GM19023 (cell line): ENCODE results near the gene EHMT1.
"Not testable (repeated sequence)": the region's sequence is repeated elsewhere in the genome, so short reads cannot be mapped to it uniquely, and the experiment has no call there.

Experiments
- ATAC-seq: cut with Tn5 transposase; IDR thresholded peaks from one replicate; pipeline ENCODE4 v1.9.1; 2021; ENCODE audit warnings: mild to moderate bottlenecking, moderate library complexity; ENCODE audit not compliant: unreplicated experiment

The EHMT1 gene

DNA sequence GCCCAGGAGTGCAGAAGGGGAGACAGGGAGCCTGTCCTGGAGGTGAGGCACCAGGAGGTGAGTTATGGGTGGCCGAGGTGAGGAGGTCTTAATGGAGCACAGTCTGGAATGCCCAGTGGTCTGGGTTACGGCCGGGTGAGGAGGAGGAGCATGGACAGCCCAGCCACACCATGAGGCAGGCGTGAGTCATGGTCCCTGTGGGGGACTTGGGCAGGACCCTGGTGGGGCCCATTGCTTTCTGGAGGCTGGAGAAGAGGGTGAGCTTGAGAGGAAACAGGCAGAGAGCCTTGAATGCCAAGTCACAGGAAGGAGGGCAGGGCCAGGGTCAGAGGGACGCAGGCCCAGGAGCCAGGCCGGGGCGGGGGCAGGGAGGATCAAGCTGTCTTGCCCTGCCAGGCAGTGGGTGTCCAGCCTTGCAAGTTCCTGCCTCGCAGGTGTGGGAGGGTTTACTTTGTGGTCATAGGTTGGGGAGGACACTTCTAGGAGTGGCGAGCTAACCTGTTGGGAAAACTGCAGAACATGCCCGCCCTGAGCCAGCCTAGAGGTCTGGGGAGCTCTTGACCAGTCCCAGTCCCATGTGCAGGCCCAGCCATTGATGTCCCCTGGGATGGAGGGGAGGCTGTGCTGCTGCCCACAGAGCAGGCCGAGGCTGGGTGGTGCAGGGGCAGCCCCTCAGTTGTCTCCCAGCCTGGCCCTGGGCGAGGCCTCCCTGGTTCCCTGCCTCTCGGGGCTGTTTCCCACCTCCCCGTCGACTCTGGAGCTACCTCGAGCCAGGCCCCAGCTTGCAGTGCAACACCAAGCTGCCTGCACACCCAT lies 261.6 kb downstream of the EHMT1 start:
- no peak for ATAC-seq

DNA sequence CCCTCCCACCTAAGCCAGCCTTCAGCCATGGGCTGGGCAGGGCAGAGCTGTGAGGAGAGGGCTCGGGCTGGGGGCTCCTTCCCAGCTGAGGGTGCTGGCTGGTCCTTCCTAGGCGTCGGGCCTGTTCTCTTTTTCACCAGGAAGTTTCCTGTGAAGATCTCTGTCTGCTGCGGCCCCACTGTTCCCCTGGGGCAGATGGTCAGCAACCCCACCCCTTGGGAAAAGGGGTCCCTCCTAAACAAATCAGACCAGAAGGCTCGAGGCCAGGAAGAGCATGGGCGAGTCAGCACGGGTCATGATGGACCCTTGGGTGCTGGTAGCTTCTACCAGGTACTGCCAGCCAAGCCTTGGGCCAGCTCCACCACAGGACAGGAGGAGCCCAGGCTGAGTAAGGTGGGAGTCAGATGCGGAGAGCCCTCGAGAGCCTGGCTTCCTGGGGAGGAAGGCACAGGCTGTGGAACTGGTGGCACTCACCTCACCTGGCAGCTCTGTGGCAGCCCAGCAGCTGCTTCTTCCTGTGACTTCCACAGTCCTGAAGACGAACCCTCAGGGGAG lies 262.2 kb downstream of the EHMT1 start:
- no peak for ATAC-seq

DNA sequence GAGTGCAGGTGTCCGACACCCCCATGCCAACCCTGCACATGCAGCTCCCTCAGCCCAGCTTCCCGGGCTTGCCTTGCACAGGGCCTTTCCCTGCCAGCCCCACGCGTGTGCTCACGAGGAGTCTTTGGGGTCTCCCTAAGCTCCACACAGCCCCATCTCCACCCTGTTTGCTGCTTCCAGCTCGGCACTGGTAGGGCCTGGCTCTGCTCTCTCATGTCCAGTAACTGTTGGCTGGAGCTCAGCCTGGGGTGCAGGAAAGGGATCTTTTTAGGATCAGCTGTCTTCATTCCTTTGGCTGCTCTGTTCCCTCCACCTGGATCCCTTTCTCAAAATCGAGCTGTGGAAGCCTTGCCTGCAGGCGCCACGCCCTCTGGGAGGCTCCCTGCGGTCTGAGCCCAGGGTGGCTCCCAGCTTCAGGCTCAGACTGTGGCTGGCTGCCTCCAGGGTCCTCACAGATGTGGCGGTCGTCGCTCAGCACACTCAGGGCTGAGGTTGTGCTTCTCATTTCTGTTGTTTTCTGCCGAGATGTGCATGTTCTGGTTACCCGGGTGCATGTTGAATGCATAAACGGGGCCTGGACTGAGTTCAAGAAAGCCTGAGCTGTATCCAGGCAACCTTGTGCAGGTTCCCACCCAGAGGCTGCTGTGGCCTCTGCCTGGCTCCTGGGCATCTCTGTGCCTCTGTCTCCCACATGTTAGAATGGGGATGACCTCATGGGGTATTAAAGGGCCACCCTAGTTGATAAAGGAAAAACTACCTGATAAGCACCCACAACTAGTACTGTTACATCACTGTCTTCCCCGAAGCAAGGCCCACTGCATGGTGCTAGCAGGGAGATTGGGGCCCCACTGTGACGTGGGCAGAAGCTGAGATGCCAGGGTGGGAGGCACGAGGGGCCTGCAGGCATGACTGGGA lies 263.0 kb downstream of the EHMT1 start:
- ATAC-seq: no peak

DNA sequence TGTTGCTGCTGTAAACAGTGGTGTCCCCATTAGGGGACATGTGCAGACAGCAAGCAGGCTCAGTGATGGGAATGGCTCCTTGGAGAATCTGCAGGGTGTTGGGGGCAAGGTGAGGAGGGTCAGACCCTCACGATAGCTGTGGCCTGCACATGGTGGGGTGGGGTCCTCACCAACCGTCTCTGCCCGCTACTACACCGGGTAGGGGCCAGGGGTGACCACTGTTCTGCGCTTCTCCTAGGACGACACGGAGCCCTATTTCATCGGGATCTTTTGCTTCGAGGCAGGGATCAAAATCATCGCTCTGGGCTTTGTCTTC lies 263.7 kb downstream of the EHMT1 start:
- ATAC-seq: no peak

DNA sequence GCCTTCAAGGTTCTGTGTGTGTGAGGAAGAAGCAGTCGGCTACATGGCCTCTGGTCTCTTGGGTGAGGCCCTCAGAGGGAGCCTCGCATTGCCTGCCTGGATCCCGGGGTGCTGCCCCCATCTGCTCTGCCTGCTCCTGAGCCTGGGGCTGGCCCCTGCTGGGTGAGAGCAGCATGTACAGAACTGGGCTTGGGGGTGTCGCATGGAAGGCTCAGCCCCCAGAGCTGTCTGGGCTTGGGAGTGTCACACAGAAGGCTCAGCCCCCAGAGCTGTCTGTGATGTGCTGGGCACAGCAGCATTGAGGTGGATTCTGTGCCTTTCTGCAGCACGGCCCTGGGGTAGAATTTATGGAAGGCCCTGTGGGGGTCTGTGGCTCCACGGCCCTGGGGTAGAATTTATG lies 265.2 kb downstream of the EHMT1 start:
- ATAC-seq: not testable (repeated sequence)

DNA sequence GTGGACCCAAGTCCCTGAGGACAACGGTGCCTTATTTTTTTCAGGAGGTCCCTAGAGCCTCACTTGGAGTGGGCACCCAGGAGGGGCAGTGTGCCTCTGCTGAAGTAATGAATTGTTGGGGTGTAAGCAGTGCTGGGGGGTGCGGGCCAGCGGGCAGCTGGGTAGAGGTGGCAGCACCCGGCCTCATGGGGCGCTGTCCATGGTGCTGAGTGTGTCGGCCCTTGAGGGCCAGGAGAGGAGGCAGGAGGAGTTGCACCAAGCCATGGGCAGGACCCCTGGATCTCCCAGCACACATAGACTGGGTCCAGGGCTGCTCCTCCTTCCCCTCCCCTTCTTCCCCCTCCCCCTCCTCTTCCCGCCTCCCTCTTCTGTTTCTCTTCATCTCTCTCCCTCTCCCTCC lies 265.7 kb downstream of the EHMT1 start:
- ATAC-seq: not testable (repeated sequence)

DNA sequence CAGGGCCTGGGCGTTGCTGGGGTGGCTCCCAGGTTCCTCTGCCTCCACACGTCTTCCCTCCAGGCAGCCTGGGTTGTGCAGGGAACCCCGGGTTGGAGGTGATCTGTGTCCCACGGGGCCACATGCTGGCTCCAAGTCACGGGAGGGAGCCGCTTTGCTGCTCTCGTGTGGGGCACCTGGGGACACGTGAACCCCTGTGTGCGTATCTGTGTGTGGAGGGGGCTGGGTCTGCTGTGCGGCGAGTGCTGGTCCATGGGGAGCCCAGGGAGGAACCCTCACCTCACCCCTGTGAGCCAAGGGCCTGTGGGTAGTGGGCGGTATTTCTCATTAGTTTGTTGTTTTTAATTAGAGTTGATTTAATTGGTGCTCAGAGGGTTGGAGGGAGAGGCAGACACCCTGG lies 266.3 kb downstream of the EHMT1 start:
- ATAC-seq: not testable (repeated sequence)
